Neutrophil (primary cell): ENCODE measurements around the gene TRIOBP.
A peak's percentile ranks its signal among the peaks of the same experiment; 100 is the strongest.

Experiments used
- H3K27ac ChIP-seq: fragments of 200-600 bp; sonication (generic); 2 replicates; pipeline ENCODE4 v1.5.1; 2016; ENCODE audit warnings: mild to moderate bottlenecking, moderate library complexity
- H3K27me3 ChIP-seq: fragments of 200-600 bp; sonication (generic); 2 replicates; pipeline ENCODE4 v1.6.0; 2016; ENCODE audit warnings: mild to moderate bottlenecking
- H3K36me3 ChIP-seq: fragments of 200-600 bp; sonication (generic); 2 replicates; pipeline ENCODE4 v1.5.1; 2017
- H3K4me1 ChIP-seq, 2 experiments: fragments of 200-600 bp in 1 of 2; sonication (generic) in 1 of 2; 1 replicate in 1 of 2; 2 replicates in 1 of 2; pipeline versions ENCODE4 v1.5.1 to v1.6.1; 2013 to 2016; ENCODE audit warnings: low read depth in 1 of 2, low read length in 1 of 2, mild to moderate bottlenecking in 1 of 2, moderate library complexity in 1 of 2; ENCODE audit not compliant: control insufficient read depth in 1 of 2, insufficient read depth in 1 of 2
- H3K4me3 ChIP-seq, 2 experiments: fragments of 200-600 bp in 1 of 2; sonication (generic) in 1 of 2; 1 replicate in 1 of 2; 2 replicates in 1 of 2; pipeline ENCODE4 v1.5.1; 2013 to 2016; ENCODE audit warnings: low read depth in 1 of 2, low read length in 1 of 2, mild to moderate bottlenecking in 1 of 2, moderate library complexity in 1 of 2
- H3K9me3 ChIP-seq: fragments of 200-600 bp; sonication (generic); 2 replicates; pipeline ENCODE4 v1.5.1; 2016
- TF ChIP-seq, protein P1 (sequence below): fragments of 200-600 bp; sonication (generic); IDR thresholded peaks from 2 replicates; pipeline ENCODE4 v1.5.1; 2016; ENCODE audit warnings: antibody characterized with exemption

The TRIOBP gene

GRCh38 chr22:37812869-37813678, 116.2 kb downstream of the TRIOBP start:
- no peaks in the 10 kb centered on the region for H3K36me3 ChIP-seq
- no peaks in the 10 kb centered on the region for H3K9me3 ChIP-seq
- peaks cover 12 to 13% of the 10 kb centered on the region in 2 experiments for H3K4me1 ChIP-seq
- H3K27ac ChIP-seq, result no peak overlapping the region
- peaks cover 20% of the 10 kb centered on the region for H3K27me3 ChIP-seq
- TF ChIP-seq, protein P1, sequence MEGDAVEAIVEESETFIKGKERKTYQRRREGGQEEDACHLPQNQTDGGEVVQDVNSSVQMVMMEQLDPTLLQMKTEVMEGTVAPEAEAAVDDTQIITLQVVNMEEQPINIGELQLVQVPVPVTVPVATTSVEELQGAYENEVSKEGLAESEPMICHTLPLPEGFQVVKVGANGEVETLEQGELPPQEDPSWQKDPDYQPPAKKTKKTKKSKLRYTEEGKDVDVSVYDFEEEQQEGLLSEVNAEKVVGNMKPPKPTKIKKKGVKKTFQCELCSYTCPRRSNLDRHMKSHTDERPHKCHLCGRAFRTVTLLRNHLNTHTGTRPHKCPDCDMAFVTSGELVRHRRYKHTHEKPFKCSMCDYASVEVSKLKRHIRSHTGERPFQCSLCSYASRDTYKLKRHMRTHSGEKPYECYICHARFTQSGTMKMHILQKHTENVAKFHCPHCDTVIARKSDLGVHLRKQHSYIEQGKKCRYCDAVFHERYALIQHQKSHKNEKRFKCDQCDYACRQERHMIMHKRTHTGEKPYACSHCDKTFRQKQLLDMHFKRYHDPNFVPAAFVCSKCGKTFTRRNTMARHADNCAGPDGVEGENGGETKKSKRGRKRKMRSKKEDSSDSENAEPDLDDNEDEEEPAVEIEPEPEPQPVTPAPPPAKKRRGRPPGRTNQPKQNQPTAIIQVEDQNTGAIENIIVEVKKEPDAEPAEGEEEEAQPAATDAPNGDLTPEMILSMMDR, result no peak
- no peak overlapping the region for H3K4me3 ChIP-seq

- no peaks in the 10 kb centered on the region for H3K36me3 ChIP-seq
- no peak overlapping the region for H3K27ac ChIP-seq
- no peak overlapping the region for H3K4me3 ChIP-seq
- TF ChIP-seq, protein P1, result no peak
- peaks cover 31% of the 10 kb centered on the region for H3K27me3 ChIP-seq
- H3K4me1 ChIP-seq, result peaks cover 17% of the 10 kb centered on the region in 2 experiments
- H3K9me3 ChIP-seq, result no peaks in the 10 kb centered on the region
Measured at GRCh38 chr22:37815593-37815992, 118.7 kb downstream of the TRIOBP start.

DNA sequence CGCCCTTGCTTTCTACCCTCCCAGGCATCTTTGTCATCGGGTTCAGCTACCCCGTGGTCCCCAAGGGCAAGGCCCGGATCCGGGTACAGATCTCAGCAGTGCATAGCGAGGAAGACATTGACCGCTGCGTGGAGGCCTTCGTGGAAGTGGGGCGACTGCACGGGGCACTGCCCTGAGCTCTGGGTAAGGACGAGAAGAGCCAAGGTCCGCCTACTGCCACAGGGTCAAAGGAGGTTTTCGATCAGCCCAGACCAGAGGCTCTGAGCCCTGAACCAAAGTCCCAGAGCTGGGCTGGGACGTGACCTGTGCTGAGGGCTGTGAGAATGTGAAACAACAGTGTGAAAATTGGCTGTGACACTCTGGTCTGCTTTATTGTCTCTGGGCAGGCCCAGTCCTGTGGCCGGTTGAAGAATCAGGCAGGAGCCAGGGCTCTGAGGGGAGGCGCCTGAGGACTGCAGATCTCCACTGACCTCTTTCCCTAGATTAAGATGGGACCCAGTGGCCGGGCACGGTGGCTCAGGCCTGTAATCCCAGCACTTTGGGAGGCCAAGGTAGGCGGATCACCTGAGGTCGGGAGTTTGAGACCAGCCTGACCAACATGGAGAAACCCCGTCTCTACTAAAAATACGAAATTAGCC, 119.8 kb downstream of the TRIOBP start:
- Histone ChIP-seq H3K36me3 (no peaks in the 10 kb centered on the region), H3K9me3 (no peaks in the 10 kb centered on the region), H3K27ac (no peak overlapping the region), H3K27me3 (peaks cover 37% of the 10 kb centered on the region), H3K4me3 (no peak overlapping the region), H3K4me1 (peaks cover 17% of the 10 kb centered on the region in 2 experiments)
- TF ChIP-seq, protein P1, result no peak

DNA sequence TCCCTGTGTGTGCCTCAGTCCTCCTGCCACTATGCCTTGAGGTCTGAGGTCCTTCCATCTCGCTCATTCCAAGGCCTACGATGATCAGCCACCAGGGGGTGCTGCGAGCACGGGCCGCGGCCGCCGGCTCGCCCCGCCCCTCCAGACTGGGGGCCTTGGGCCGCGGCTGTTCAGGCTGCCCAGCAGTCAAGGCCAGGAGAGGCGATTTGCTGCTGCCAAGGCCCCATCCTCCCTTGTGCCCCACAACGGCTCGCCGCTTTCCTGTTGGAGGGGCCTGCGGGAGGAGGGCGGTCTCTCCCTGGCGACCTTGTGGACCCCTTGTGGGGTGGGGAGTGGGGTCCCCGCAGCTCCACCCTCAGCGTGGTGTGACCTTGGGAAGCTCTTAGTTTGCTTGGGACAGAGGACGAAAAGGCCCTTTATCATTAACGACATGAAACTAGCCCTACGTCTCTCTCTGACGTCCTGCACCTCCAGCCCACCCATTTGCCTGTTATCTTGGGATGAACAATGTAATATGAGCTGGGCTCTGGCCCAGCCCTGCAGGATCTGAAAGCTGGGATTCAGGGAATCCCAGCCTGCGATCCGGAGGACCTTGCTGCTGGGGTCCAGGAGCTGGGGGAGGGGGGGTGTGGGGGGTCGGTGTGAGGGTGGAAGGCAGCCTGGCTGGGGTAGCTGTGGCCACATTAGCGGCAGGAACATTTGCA, 121.0 kb downstream of the TRIOBP start:
- TF ChIP-seq, protein P1, result peak; percentile 84
- Histone ChIP-seq H3K9me3 (no peaks in the 10 kb centered on the region), H3K36me3 (no peaks in the 10 kb centered on the region), H3K4me1 (peaks cover 17% of the 10 kb centered on the region in 2 experiments), H3K27ac (no peak overlapping the region), H3K27me3 (peaks cover 47% of the 10 kb centered on the region), H3K4me3 (peak overlapping the region; percentile 23 to 59)

DNA sequence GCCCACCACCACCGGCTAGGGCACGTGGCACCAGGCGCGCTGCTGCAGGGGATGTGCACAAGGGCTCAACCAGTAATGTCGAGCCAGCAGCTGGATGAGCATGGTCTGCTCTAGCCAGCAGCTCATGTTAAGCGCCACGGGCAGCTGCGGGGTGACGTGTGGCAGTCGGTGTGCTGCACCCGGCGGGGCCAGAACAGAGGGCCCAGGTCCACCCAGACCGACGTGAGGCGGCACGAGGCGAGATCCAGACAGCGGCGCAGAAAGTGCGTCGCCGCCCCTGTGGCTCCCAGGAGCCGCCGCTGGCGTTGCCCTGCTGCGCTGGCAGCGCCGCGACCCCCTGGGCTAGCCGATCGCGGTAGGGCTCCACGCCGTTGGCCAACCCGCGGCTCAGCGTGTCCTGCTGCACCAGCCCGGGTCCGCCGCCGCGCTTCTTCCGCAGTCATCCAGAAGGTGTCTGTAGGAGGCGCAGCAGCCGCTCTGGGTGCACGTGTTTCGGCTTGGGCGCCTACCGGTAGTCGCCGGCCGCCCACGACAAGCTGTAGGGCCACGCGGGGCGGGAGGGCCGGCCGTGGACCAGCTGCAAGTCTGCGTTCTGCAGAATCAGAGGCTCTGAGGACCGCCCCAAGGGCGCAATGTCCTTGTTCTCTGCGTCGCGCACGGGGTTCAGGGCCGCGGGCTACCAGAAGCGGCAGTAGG, 121.7 kb downstream of the TRIOBP start:
- Histone ChIP-seq H3K27me3 (peaks cover 54% of the 10 kb centered on the region), H3K9me3 (no peaks in the 10 kb centered on the region), H3K4me1 (peaks cover 17% of the 10 kb centered on the region in 2 experiments), H3K36me3 (no peaks in the 10 kb centered on the region), H3K27ac (no peak overlapping the region), H3K4me3 (peak overlapping the region; percentile 15 to 59)
- TF ChIP-seq, protein P1, result peak; percentile 26
